Measurements from ENCODE around the gene CIRBP. TPM values are rescaled to one million over a fixed set of nuclear protein-coding genes. Genes with fewer than 3 reads are reported as not detected.
"Not testable (repeated sequence)": the region's sequence is repeated elsewhere in the genome, so short reads cannot be mapped to it uniquely, and the experiment has no call there.

Gene CIRBP
- total RNA-seq, 2 donors from 2014 or later, result 163 to 179 TPM

- Histone ChIP-seq H3K27ac (no peak overlapping the region), H3K4me1 (peaks cover 5% of the 10 kb centered on the region), H3K36me3 (no peaks in the 10 kb centered on the region), H3K9ac (ENCODE audit: low read depth in 2 of 2, low read length in 2 of 2) (no peak overlapping the region), H3K9me3 (no peaks in the 10 kb centered on the region), H3K4me3 (no peak overlapping the region), H3K27me3 (peaks cover 24% of the 10 kb centered on the region)
- intact Hi-C loops (cut with DNase I), result loop anchor here (5.0 kb wide), 1 partner anchor 63 kb away; the partner anchor contains the start of gene NDUFS7
- no peak for DNase-seq
- no peak for TF ChIP-seq CTCF (IDR thresholded peaks at IDR 0.05)
These were observed 49.7 kb downstream of the CIRBP start for GRCh38 chr19:1318678-1319471.

- peaks cover 35% of the 10 kb centered on the region for H3K27me3 ChIP-seq
- H3K4me1 ChIP-seq; H3K9me3 ChIP-seq; H3K4me3 ChIP-seq; DNase-seq; H3K27ac ChIP-seq; H3K9ac ChIP-seq (ENCODE audit: low read depth in 2 of 2, low read length in 2 of 2); H3K36me3 ChIP-seq: not testable (repeated sequence)
- intact Hi-C loops (cut with DNase I), result loop anchor here (5.0 kb wide), 1 partner anchor 42 kb away; no protein-coding TSS in a partner anchor
These were observed 51.1 kb downstream of the CIRBP start for GRCh38 chr19:1320282-1320650.

- no peak overlapping the region for H3K27ac ChIP-seq
- H3K4me3 ChIP-seq, result no peak overlapping the region
- no peaks in the 10 kb centered on the region for H3K36me3 ChIP-seq
- H3K9me3 ChIP-seq, result no peaks in the 10 kb centered on the region
- TF ChIP-seq CTCF (IDR thresholded peaks at IDR 0.05), result no peak
- H3K27me3 ChIP-seq, result peaks cover 24% of the 10 kb centered on the region
- H3K9ac ChIP-seq (ENCODE audit: low read depth in 2 of 2, low read length in 2 of 2), result no peak overlapping the region
- H3K4me1 ChIP-seq, result peaks cover 5% of the 10 kb centered on the region
- DNase-seq, result no peak
- intact Hi-C loops (cut with DNase I), result loop anchor here (5.0 kb wide), 1 partner anchor 41 kb away; no protein-coding TSS in a partner anchor
These were observed 52.4 kb downstream of the CIRBP start for GRCh38 chr19:1321539-1321938.

- DNase-seq, result no peak
- Histone ChIP-seq H3K9me3 (no peaks in the 10 kb centered on the region), H3K27ac (no peak overlapping the region), H3K4me3 (no peak overlapping the region), H3K9ac (ENCODE audit: low read depth in 2 of 2, low read length in 2 of 2) (no peak overlapping the region), H3K36me3 (no peaks in the 10 kb centered on the region), H3K4me1 (peaks cover 5% of the 10 kb centered on the region), H3K27me3 (peaks cover 24% of the 10 kb centered on the region)
- intact Hi-C loops (cut with DNase I), result loop anchor here (5.0 kb wide), 1 partner anchor 40 kb away; no protein-coding TSS in a partner anchor
- TF ChIP-seq CTCF (IDR thresholded peaks at IDR 0.05), result no peak
These were observed 53.3 kb downstream of the CIRBP start for GRCh38 chr19:1322198-1322981.

GRCh38 chr19:1324249-1324805, 55.2 kb downstream of the CIRBP start:
- H3K36me3 ChIP-seq, result no peaks in the 10 kb centered on the region
- peak overlapping the region in 1 of 2 donors; percentile 43 for H3K9ac ChIP-seq (ENCODE audit: low read depth in 2 of 2, low read length in 2 of 2)
- H3K4me3 ChIP-seq, result no peak overlapping the region
- intact Hi-C loops (cut with DNase I), result loop anchor here (5.0 kb wide), 1 partner anchor 38 kb away; no protein-coding TSS in a partner anchor
- TF ChIP-seq CTCF (IDR thresholded peaks at IDR 0.05), result no peak
- H3K27ac ChIP-seq, result no peak overlapping the region
- peaks cover 18% of the 10 kb centered on the region for H3K27me3 ChIP-seq
- DNase-seq, result no peak
- H3K9me3 ChIP-seq, result no peaks in the 10 kb centered on the region
- peaks cover 5% of the 10 kb centered on the region for H3K4me1 ChIP-seq

Other genes with a start within 250 kb of the CIRBP start
- 100 to 1,000 TPM; 170 to 235 TPM for gene TMEM259, start 248.2 kb upstream of the CIRBP start, total RNA-seq
- not detected for gene RNU6-2, start 247.8 kb upstream of the CIRBP start, total RNA-seq
- gene CNN2, start 242.7 kb upstream of the CIRBP start, total RNA-seq, result 100 to 1,000 TPM; 108 to 132 TPM
- 10 to 100 TPM; 23.9 to 31.6 TPM for gene ABCA7, start 229.2 kb upstream of the CIRBP start, total RNA-seq
- 10 to 100 TPM; 27.4 to 37.9 TPM for gene ARHGAP45, start 202.2 kb upstream of the CIRBP start, total RNA-seq
- 100 to 1,000 TPM; 135 to 245 TPM for gene POLR2E, start 174.0 kb upstream of the CIRBP start, total RNA-seq
- gene GPX4, start 165.3 kb upstream of the CIRBP start, total RNA-seq, result 100 to 1,000 TPM; 187 to 189 TPM
- 10 to 100 TPM; 65.5 to 77.1 TPM for gene SBNO2, start 95.1 kb upstream of the CIRBP start, total RNA-seq
- 100 to 1,000 TPM in 1 of 2 donors, 10 to 100 TPM in 1; 76.3 to 103 TPM for gene STK11, start 63.6 kb upstream of the CIRBP start, total RNA-seq
- gene CBARP, start 31.3 kb upstream of the CIRBP start, total RNA-seq, result under 1 TPM; 0.22 to 0.48 TPM
- 100 to 1,000 TPM; 359 to 627 TPM for gene ATP5F1D, start 27.6 kb upstream of the CIRBP start, total RNA-seq
- gene MIDN, start 20.7 kb upstream of the CIRBP start, total RNA-seq, result 100 to 1,000 TPM; 172 to 177 TPM
- gene FAM174C, start 6.2 kb downstream of the CIRBP start, total RNA-seq, result 100 to 1,000 TPM in 1 of 2 donors, 10 to 100 TPM in 1; 41.8 to 114 TPM
- 10 to 100 TPM; 72.8 to 86.1 TPM for gene EFNA2, start 16.5 kb downstream of the CIRBP start, total RNA-seq
- 100 to 1,000 TPM; 192 to 244 TPM for gene NDUFS7, start 114.6 kb downstream of the CIRBP start, total RNA-seq
- 1 to 10 TPM; 3.3 to 3.7 TPM for gene GAMT, start 132.2 kb downstream of the CIRBP start, total RNA-seq
- gene DAZAP1, start 138.3 kb downstream of the CIRBP start, total RNA-seq, result 100 to 1,000 TPM in 1 of 2 donors, 10 to 100 TPM in 1; 92.9 to 210 TPM
- 1,000 to 10,000 TPM; 1,055 to 1,445 TPM for gene RPS15, start 169.1 kb downstream of the CIRBP start, total RNA-seq
- under 1 TPM; 0.05 to 0.42 TPM for gene APC2, start 180.8 kb downstream of the CIRBP start, total RNA-seq
- 10 to 100 TPM; 27.3 to 46.9 TPM for gene C19orf25, start 209.9 kb downstream of the CIRBP start, total RNA-seq
- gene PCSK4, start 221.0 kb downstream of the CIRBP start, total RNA-seq, result 1 to 10 TPM; 4.1 to 5.8 TPM
- 1 to 10 TPM; 5.0 to 6.4 TPM for gene REEP6, start 221.8 kb downstream of the CIRBP start, total RNA-seq
- gene ADAMTSL5, start 243.7 kb downstream of the CIRBP start, total RNA-seq, result 1 to 10 TPM; 2.2 to 7.3 TPM

Data from colonic mucosa (tissue), 4 donors.